Measurements from ENCODE around the gene PKM.
"Not testable (repeated sequence)": the region's sequence is repeated elsewhere in the genome, so short reads cannot be mapped to it uniquely, and the experiment has no call there.

Gene PKM

GRCh38 chr15:72231066-72231832, at the start of gene PKM:
PKM (minus strand) TSS chr15:72231190; CDS start chr15:72219097, 12,093 bp downstream.
- peak; percentile 98 to 100 for DNase-seq

- no peak for DNase-seq
Observed at GRCh38 chr15:72280751-72281150, 49.8 kb upstream of the PKM start.

DNA sequence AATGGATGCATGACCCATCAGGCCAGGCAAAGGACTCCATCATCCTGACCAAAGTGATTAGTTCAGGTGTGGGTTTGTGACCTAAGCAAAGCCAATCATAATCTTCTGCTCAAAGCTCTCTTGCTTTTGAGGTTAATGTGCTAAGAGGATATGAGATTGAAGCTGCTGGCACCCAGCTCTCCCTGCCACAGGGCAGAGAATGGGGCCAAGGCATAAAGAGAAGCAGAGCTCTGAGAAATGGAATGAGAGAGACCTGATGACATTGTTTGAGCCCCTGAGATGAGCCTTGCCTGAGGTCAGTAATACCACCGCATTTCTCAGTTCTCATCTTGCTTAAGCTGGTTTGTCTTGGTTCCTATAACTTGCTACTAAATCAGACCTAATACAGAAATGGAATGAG, 47.7 kb upstream of the PKM start:
- DNase-seq, result no peak

DNA sequence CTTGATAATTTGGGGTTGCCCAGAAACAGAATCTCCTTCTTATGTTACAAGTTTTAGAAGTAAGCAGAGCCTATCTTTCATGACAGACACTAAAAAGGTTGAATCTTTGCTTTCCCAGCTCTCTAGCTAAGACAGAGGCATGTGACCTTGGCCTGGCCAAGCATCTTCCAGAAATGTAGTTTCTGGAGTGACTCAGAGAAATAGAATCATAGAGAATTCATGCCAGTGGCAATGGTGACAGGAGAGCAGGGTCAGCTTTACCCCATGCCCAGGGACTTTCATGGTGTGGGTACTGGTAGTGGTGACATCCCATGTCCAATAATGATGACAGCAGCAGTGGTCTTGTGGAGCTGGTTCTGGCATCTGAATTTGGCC, 45.3 kb upstream of the PKM start:
- DNase-seq, result no peak

- DNase-seq, result not testable (repeated sequence)
Observed at GRCh38 chr15:72275635-72276325, 44.8 kb upstream of the PKM start.

DNA sequence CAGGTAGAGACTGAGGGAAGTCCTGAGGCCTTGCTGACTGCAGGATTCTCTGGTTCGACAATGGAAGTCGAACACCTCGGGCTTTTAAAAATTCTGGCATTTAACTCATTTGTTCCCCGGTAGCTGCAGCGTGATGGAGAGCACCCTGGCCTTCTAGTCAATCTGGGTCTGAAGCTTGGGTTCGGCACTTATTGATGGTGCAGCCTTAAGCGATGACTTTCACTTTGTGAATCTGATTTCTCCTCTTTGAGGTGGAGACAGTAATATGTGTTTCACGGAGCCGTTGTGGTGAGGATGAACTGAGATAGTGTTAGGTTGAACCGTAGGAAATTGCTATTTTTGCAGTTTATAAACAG, 42.0 kb upstream of the PKM start:
- no peak for DNase-seq

DNA sequence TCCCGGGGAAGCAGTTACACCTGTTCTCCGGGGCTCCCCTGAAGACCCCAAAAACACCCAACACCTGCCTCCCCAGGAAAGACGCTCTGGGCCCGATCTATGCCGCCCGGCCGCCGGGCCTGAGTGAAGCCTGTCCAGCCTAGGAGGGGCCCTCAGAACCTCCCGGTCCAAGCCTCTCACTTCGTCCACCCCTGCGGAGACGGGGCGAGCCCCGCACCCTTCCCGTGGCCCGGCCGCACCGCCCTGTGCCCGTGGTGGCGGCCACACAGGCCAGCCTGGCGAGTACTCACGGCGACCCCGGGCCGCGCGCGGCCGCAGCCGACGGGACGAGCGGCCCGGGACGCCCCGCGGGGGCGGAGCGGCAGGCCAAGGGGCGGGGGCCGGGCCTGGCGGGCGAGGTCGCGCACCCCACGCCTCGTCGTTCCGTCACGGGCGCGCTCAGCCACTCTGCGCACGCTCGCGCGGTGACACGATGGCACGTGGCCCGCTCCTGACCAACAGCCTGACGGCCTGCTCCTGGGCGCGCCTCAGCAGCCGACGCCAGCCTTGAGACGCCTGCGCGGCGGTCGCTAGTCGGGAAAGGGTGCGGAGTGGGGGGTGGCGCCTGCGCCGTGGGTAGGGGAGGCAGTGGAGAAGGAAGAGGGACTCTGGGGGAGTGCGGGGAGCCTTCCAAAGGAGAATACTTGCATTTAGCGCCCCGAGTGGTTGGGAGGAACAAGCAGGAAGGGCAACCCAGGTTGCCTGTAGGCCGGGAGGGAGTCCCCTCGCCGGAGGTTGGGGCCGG, 41.4 kb upstream of the PKM start, which contains the start of gene PARP6:
Gene PARP6 (minus strand): TSS at position 342 of the 784 bp plus-strand sequence. CDS start 5,077 bp downstream, outside the sequence.
- peak; percentile 98 for DNase-seq

DNA sequence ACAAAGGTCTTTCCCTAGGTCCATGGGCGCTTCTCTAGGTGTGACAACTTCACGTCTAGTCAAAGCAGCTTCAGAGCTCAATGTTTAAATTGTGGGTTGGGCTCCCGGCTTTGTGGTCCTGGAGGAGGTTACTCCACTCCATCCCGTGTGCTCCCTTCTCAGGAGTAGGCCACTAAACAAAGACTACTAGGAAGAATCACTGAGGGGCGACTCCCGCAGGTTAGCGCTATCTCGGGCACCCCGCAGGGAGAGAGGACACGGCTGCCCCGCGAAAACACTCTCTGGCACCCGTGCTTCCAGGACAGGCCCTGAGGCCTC, 40.9 kb upstream of the PKM start:
- peak in 1 of 2 experiments; percentile 21 for DNase-seq

GRCh38 chr15:72271221-72271620, 40.2 kb upstream of the PKM start:
- DNase-seq, result no peak

DNA sequence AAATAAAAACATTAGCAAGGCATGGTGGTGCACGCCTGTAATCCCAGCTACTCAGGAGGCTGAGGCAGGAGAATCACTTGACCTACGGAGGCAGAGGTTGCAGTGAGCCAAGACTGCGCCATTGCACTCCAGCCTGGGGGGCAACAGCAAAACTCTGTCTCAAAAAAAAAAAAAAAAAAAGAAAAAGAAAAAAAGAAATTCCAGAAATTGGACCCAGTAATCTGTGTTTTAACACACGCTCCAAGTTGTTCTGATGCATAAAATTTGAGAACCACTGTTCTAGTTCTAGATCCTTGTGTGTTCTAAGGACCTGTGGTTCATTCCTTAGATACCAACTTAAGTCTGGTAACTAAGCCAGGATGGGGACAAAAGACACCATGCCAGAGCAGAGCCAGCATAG, 38.7 kb upstream of the PKM start:
- no peak for DNase-seq

GRCh38 chr15:72265031-72265430, 34.0 kb upstream of the PKM start:
- DNase-seq, result no peak

DNA sequence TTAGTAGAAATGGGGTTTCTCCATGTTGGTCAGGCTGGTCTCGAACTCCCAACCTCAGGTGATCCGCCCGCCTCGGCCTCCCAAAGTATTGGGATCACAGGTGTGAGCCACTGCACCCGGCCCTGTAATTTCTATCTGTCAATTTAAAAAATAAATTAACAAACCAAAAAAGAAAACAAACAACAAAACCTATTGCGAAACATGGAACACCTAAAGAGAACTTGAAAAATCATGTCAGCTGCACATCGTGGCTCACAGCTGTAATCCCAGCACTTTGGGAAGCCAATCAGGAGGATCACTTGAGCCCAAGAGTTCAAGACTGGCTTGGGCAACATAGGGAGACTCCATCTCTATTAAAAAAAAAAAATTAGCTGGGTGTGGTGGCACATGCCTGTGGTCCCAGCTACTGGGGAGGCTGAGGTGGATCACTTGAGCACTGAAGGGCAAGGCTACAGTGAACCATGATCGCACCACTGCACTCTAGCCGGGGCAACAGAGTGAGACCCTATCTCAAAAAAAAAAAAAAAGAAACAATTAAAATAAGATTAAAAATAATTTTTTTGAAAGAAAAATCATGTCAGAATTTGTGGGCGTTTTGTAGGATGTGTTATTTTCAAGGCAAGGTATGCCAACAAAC, 21.8 kb upstream of the PKM start:
- DNase-seq, result no peak

GRCh38 chr15:72249142-72249810, 18.3 kb upstream of the PKM start:
- DNase-seq, result no peak

DNA sequence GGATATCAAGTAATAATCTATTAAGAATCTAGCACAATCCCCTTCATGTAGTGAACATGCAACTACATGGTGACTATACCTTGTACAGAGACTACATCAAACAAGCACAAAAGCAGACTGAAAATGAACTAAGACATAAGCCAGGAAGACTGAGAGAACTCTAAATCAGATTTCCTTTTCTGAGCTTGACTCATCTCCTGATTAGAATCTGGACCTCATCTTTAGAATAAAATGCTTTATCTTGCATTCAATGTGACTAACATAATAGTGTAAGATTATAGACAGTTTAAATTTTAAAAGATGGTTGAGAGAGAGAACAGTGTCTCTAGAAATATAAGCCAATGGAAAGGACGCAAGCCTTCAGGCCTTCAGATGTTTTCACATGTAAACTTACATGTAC, 17.5 kb upstream of the PKM start:
- no peak for DNase-seq

GRCh38 chr15:72242775-72243370, 11.9 kb upstream of the PKM start:
- DNase-seq, result no peak

DNA sequence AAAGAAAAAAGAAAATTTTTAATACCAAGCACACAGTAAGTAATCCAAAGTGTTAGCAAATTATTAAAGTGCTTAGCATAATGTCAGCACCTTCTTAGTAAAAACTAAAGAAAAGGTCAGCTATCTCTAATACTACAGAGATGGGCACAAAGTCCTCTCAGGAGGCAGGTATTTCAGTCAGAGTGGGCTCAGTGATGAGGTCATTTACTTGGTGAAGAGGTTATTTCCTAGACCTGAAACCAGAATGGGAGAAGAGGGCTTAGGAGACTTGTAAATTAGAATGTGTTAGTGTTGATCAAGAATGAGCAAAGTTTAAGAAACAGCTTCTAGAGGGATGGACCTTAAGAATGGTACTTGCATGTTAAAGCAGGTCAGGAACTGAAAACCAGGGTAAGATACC, 8.7 kb upstream of the PKM start:
- no peak for DNase-seq

DNA sequence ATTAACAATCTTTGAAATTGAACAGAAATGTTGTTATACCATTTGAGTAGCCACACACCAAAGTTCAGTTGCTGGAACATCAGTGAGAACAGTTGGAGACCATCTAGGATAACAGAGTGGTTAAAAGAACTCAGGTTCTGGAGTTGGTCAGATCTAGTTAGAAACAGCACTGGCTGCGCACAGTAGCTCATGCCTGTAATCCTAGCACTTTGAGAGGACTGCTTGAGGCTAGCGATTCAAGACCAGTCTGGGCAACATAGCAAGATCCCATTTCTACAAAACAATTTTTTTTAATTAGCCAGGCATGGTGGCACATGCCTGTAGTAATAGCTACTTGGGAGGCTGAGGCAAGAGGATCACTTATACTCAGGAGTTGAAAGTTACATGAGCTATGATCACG, 7.6 kb upstream of the PKM start:
- DNase-seq, result no peak

DNA sequence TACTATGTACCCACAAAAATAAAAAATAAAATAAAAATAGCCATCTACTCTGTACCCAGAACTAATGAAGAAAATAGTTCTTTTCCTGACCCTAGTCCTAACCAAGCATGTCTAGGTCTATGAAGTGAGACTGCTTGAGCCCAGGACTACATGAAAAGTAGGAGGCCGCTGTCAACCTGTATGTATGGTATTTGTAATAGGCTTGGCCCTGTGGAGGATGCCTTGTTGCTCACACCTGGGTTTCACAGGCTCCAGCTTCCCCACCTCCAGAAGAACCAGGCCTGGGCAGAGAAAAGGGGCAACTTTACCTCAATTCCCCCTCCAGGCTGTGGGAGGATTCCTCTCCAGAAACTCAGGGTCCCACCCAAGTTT, 6.8 kb upstream of the PKM start:
- no peak for DNase-seq

DNA sequence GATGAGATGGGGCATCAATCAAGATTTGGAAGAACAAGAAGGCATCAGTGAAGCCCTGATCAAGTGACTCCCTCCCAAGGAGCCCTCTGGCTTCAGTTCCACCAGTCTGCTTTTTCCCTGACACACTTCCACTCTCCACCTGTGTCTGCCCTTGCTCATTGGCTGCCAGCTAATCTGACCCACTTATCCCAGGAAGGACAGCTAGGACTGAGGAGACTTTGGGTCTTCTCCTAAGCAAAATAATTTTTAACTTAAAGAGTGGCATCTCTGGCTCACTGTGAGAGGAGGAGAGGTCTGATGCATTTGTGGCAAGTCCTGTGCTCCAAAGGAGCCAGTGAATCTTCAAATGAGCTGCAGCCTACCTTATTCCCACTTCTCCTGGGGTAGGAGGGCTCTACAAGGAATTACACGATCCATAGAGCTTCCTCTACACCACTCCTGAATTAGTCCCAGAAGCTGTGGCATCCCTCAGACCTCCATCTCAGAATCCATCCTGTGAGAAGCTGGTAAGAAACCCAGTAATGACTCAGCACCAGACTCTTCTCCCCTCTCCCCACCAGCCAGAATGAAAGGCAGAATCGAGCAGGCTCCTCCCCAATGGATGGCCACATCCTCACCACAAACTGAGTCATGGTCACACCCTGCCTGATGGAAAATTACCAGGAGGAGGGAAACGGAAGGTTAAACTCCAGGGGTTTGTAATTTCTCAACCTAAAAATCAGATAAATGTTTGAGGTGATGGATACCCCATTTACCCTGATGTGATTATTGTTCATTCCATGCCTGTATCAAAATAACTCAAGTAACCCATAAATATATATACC, 6.3 kb upstream of the PKM start:
- DNase-seq, result no peak

GRCh38 chr15:72236381-72237003, 5.5 kb upstream of the PKM start:
- DNase-seq, result no peak

GRCh38 chr15:72235298-72235697, 4.3 kb upstream of the PKM start:
- no peak for DNase-seq
